OCI-LY7 (cell line): Measurements from ENCODE around the gene TSC22D2. TPM values are rescaled to one million over a fixed set of nuclear protein-coding genes. Genes with fewer than 3 reads are reported as not detected.

Experiments
- Bru-seq: library from RNA; stranded (reverse); fragments of 400-500 nt; gene quantifications from one replicate; lab custom pipeline; 2021; lab: Mats Ljungman, UMichigan
- BruChase-seq, 2 experiments: library from RNA; stranded (reverse); fragments of 400-500 nt; gene quantifications; one replicate each; lab custom pipeline; 2021; lab: Mats Ljungman, UMichigan
- BruUV-seq: library from RNA; stranded (reverse); fragments of 400-500 nt; replicated peaks from 2 replicates; lab custom pipeline; 2021; lab: Mats Ljungman, UMichigan
- CTCF ChIA-PET: fragments of 300-600 bp; sonication (Branson Sonifier 250); formaldehyde crosslinking; loops from one replicate; lab custom pipeline; 2022; ENCODE audit warnings: antibody characterized with exemption; ENCODE audit not compliant: unreplicated experiment; lab: Charles Lee
- POLR2A ChIA-PET: fragments of 300-600 bp; sonication (Branson Sonifier 250); formaldehyde crosslinking; loops from one replicate; lab custom pipeline; 2022; ENCODE audit warnings: antibody characterized with exemption; lab: Charles Lee
- DNase-seq: peaks from one replicate; pipeline ENCODE4 v3.0.0-alpha.2; 2015; ENCODE audit warnings: low spot score
- H2AFZ ChIP-seq: fragments of 200-600 bp; sonication (generic), shearing (Covaris generic); 2 replicates; pipeline ENCODE4 v1.6.1; 2014; ENCODE audit warnings: mild to moderate bottlenecking, antibody characterized with exemption, low read length, moderate library complexity
- H3K27ac ChIP-seq: fragments of 200-600 bp; sonication (generic); 2 replicates; pipeline ENCODE4 v1.5.1; 2014; ENCODE audit warnings: mixed run types, low read depth, mild to moderate bottlenecking, moderate library complexity, low read length, inconsistent platforms; ENCODE audit not compliant: poor library complexity, severe bottlenecking
- H3K36me3 ChIP-seq: fragments of 200-600 bp; sonication (generic); 2 replicates; pipeline ENCODE4 v1.6.1; 2014; ENCODE audit warnings: mild to moderate bottlenecking, antibody characterized with exemption, low read length, moderate library complexity, mixed read lengths; ENCODE audit not compliant: insufficient read depth
- H3K4me1 ChIP-seq: fragments of 200-600 bp; sonication (generic); 2 replicates; pipeline ENCODE4 v1.5.1; 2014; ENCODE audit warnings: mild to moderate bottlenecking, low read length; ENCODE audit not compliant: insufficient read depth, poor library complexity, severe bottlenecking
- H3K4me2 ChIP-seq: fragments of 200-600 bp; sonication (generic); 2 replicates; pipeline ENCODE4 v1.6.1; 2014; ENCODE audit warnings: mild to moderate bottlenecking, low read length
- H3K4me3 ChIP-seq: fragments of 200-600 bp; sonication (generic); 2 replicates; pipeline ENCODE4 v1.5.1; 2014; ENCODE audit warnings: mild to moderate bottlenecking, low read depth, low read length; ENCODE audit not compliant: poor library complexity, severe bottlenecking
- H3K79me2 ChIP-seq: fragments of 200-600 bp; sonication (generic); 2 replicates; pipeline ENCODE4 v1.6.1; 2016; ENCODE audit warnings: low read depth, mild to moderate bottlenecking, low read length, moderate library complexity, mixed read lengths; ENCODE audit not compliant: insufficient read depth
- H3K9me2 ChIP-seq: fragments of 200-600 bp; sonication (generic); 2 replicates; pipeline ENCODE4 v1.6.1; 2016; ENCODE audit warnings: mild to moderate bottlenecking, low read length, mixed read lengths; ENCODE audit not compliant: insufficient read depth
- H3K9me3 ChIP-seq: fragments of 200-600 bp; sonication (generic); 2 replicates; pipeline ENCODE4 v1.6.1; 2014; ENCODE audit warnings: mild to moderate bottlenecking, mixed run types, low read length, mixed read lengths
- H4K20me1 ChIP-seq: fragments of 200-600 bp; sonication (generic); 2 replicates; pipeline ENCODE4 v1.6.1; 2014; ENCODE audit warnings: mild to moderate bottlenecking, antibody characterized with exemption, low read length, moderate library complexity, mixed read lengths; ENCODE audit not compliant: insufficient read depth
- EZH2phosphoT487 ChIP-seq: fragments of 200-600 bp; sonication (generic); IDR thresholded peaks from 2 replicates; pipeline ENCODE4 v1.6.1; 2018; ENCODE audit warnings: low read depth, borderline replicate concordance, mild to moderate bottlenecking, mixed run types, antibody characterized with exemption, low read length, moderate library complexity, mixed read lengths
- intact Hi-C: fragments of 100-400 bp; cut with micrococcal nuclease; formaldehyde crosslinking; loops from one replicate; pipeline ENCODE4 v1.10.0; 2022; ENCODE audit not compliant: unreplicated experiment
- long read RNA-seq: library from polyadenylated mRNA; stranded (forward); transcript quantifications from one replicate; pipeline ENCODE4 v2.0.0, GENCODE V29; 2022
- total RNA-seq, 2 experiments: library from RNA; depleted of rRNA in 1 of 2; stranded (reverse); fragments of >200 nt in 1 of 2; shearing (Covaris generic) in 1 of 2; gene quantifications; 2 replicates each; pipeline ENCODE4 v1.2.3, GENCODE V29; 2014 to 2022
- TF ChIP-seq, protein P1 (sequence below): fragments of 200-600 bp; sonication (generic); conservative IDR thresholded peaks from 2 replicates; pipeline ENCODE4 v1.5.1; 2014; ENCODE audit warnings: mild to moderate bottlenecking, antibody characterized with exemption, low read length, moderate library complexity, mixed read lengths

Gene TSC22D2
- 5.9 and 6.2 TPM in 2 replicates for total RNA-seq (2014; rRNA removed; shearing (Covaris generic))
- 24.2 and 24.9 TPM in 2 replicates for total RNA-seq (2022)
- percentile 85 among the genes with signal in this experiment for Bru-seq, nascent RNA
- percentile 70 among the genes with signal in this experiment for BruChase-seq, experiment 1, labeled RNA remaining after a 6-hour chase
- percentile 84 among the genes with signal in this experiment for BruChase-seq, experiment 2, labeled RNA remaining after a 2-hour chase
- long read RNA-seq, full-length matches to known transcripts, result 29 of 36 reads
- long read RNA-seq, partial matches to known transcripts, result 1 of 36 reads
- long read RNA-seq, other reads (novel, unspliced or antisense), result 6 of 36 reads

DNA sequence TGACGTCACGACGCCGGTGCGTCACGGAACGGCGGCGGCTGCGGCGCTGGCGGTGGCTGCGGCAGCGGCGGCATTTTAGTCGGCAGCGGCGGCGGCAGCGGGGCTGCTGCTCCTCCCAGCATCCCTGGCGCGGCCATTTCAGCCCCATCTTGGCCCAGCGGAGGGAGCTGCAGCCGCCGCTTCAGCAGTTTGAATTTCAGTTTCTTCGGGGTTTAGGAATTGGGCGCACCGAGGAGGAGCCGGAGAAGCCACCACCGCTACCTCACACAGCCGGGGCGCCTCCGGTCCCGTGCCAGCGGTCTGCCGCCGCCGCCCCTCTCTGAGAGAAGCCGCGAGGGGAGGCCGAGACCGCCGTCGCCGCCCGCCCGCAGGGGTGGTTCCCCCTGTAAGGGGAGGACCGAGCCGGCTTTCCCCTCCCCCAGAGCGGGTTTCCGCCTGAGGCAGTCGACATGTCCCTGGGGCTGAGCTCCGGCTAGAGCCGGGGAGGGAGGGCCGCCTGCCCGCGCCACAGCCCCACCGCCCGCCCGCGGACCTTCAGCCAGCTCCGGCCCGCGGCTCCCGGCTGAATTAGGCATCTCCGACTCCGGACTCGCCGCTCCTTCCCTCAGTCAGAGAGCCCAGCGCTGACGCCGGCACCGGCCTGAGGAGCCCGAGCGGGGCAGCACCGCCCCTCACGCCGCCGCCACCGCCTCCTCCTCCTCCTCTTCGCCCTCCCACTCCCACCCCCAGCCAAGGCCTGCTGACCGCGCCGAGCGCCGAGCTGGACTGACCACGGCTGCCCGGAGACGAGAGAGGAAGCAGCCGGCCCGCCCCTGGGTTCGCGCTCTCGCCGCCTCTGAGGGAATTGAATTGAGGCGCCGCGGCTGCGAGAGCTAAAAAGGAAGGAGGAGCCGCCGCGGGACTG is at the start of gene TSC22D2:
TSS of gene TSC22D2 (plus strand) at position 78 of the 904 bp plus-strand sequence. CDS start 1,053 bp downstream, outside the sequence.
- BruUV-seq, result TSS peak; percentile 28
- H3K9me2 ChIP-seq, result 0 out of 2 replicates have a peak, but pooled peaks cover 4% of the 10 kb centered on the region
- H4K20me1 ChIP-seq, result peaks cover 34% of the 10 kb centered on the region
- H3K4me1 ChIP-seq, result peaks cover 11% of the 10 kb centered on the region
- peak within 1 kb of the TSS; percentile 99 for H2AFZ ChIP-seq
- peak; percentile 93 for DNase-seq
- H3K9me3 ChIP-seq, result no peaks in the 10 kb centered on the region
- peaks cover 46% of the 10 kb centered on the region for H3K79me2 ChIP-seq
- no peak for TF ChIP-seq EZH2phosphoT487
- TF ChIP-seq, protein P1, sequence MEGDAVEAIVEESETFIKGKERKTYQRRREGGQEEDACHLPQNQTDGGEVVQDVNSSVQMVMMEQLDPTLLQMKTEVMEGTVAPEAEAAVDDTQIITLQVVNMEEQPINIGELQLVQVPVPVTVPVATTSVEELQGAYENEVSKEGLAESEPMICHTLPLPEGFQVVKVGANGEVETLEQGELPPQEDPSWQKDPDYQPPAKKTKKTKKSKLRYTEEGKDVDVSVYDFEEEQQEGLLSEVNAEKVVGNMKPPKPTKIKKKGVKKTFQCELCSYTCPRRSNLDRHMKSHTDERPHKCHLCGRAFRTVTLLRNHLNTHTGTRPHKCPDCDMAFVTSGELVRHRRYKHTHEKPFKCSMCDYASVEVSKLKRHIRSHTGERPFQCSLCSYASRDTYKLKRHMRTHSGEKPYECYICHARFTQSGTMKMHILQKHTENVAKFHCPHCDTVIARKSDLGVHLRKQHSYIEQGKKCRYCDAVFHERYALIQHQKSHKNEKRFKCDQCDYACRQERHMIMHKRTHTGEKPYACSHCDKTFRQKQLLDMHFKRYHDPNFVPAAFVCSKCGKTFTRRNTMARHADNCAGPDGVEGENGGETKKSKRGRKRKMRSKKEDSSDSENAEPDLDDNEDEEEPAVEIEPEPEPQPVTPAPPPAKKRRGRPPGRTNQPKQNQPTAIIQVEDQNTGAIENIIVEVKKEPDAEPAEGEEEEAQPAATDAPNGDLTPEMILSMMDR, result no peak
- H3K27ac ChIP-seq, result peak within 1 kb of the TSS; percentile 95
- H3K4me3 ChIP-seq, result peak within 1 kb of the TSS; percentile 78
- CTCF ChIA-PET, result interaction anchor here (1.0 to 1.2 kb wide), 2 partner anchors 16 to 355 kb away, joined by 3 read pairs; no protein-coding TSS in a partner anchor
- POLR2A ChIA-PET, result interaction anchor here (0.6 to 3.4 kb wide), 20 partner anchors 11 to 1792 kb away, joined by 3 to 16 read pairs (median 4); partner anchors contain the start of genes ERICH6, MED12L, SELENOT and SERP1
- H3K4me2 ChIP-seq, result peak within 1 kb of the TSS; percentile 95
- peaks cover 28% of the 10 kb centered on the region for H3K36me3 ChIP-seq
- intact Hi-C loops, result loop anchor here (1.0 to 5.0 kb wide), 7 partner anchors 138 to 1416 kb away; partner anchors contain the start of genes COMMD2, EIF2A, GYG1 and HLTF

DNA sequence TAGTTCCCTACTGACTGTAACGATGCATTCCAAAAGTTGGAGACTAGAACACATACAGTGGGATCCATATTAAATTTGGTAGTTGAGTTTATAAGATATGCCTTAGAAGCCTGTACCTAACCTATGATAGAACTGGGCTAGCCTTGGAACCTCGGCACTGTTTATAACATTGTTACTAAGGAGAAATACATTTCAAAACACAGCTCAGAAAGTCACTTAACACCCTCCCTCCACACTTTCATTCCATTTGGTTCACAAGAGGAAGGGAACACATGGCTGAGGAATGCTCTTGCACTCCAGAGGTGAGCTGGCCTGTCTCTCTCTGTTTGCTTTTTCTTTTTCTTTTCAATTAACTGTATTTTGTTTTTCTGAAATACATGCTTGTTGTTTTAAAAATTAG is 48.7 kb upstream of the TSC22D2 start:
- Histone ChIP-seq H3K4me3 (no peak overlapping the region), H3K4me2 (no peak overlapping the region), H3K9me3 (no peaks in the 10 kb centered on the region), H3K4me1 (no peaks in the 10 kb centered on the region), H3K9me2 (no peaks in the 10 kb centered on the region), H4K20me1 (no peaks in the 10 kb centered on the region), H3K36me3 (no peaks in the 10 kb centered on the region), H3K79me2 (no peaks in the 10 kb centered on the region), H2AFZ (no peak overlapping the region), H3K27ac (no peak overlapping the region)
- intact Hi-C loops, result no loop called here
- no peak for DNase-seq
- CTCF ChIA-PET, result no interaction called here
- BruUV-seq, result no TSS peak
- POLR2A ChIA-PET, result no interaction called here
- TF ChIP-seq EZH2phosphoT487, result no peak
- TF ChIP-seq, protein P1, result no peak
